K562 (cell line): ENCODE measurements around the gene CYSRT1. TPM values are rescaled to one million over a fixed set of nuclear protein-coding genes. Genes with fewer than 3 reads are reported as not detected.

Source experiments
- EGR1 ChIP-seq: fragments of 450-650 bp; conservative IDR thresholded peaks from 2 replicates; pipeline ENCODE4 v1.6.1; 2017; ENCODE audit warnings: mild to moderate bottlenecking
- EHMT2 ChIP-seq: fragments of 450-650 bp; IDR thresholded peaks from 2 replicates; pipeline ENCODE4 v1.6.1; 2018; ENCODE audit warnings: antibody characterized with exemption
- FOXA1 ChIP-seq: fragments of 450-650 bp; IDR thresholded peaks from 2 replicates; pipeline ENCODE4 v1.6.1; 2016; ENCODE audit warnings: mild to moderate bottlenecking, borderline replicate concordance
- GABPA ChIP-seq: fragments of 200-800 bp; sonication (Bioruptor generic); conservative IDR thresholded peaks from 2 replicates; pipeline ENCODE4 v1.6.1; 2016; ENCODE audit warnings: low read depth, missing genetic modification characterization, missing compliant biosample characterization
- HDAC1 ChIP-seq, 2 experiments: fragments of 450-650 bp; IDR thresholded peaks; 2 replicates each; pipeline ENCODE4 v1.6.1; 2016 to 2017; ENCODE audit warnings: inconsistent platforms in 1 of 2, mild to moderate bottlenecking in 1 of 2, moderate library complexity in 1 of 2
- HOXB6 ChIP-seq: fragments of 250-450 bp; sonication (Bioruptor Pico); IDR thresholded peaks from 2 replicates; pipeline ENCODE4 v1.5.1; 2022; ENCODE audit warnings: mild to moderate bottlenecking, borderline replicate concordance
- ID3 ChIP-seq, 2 experiments: fragments of 250-450 bp in 1 of 2; fragments of 450-650 bp in 1 of 2; sonication (Bioruptor Pico) in 1 of 2; IDR thresholded peaks; 2 replicates each; pipeline versions ENCODE4 v1.6.1 to v1.8.0; 2016 to 2021; ENCODE audit warnings: mild to moderate bottlenecking in 2 of 2, moderate library complexity in 2 of 2, missing compliant biosample characterization in 1 of 2, missing genetic modification characterization in 1 of 2
- SAFB2 ChIP-seq: fragments of 200-400 bp; formaldehyde crosslinking; IDR thresholded peaks from 2 replicates; pipeline ENCODE4 v1.6.1; 2018; ENCODE audit warnings: borderline replicate concordance, low read length, low read depth, moderate library complexity; ENCODE audit not compliant: severe bottlenecking
- SP2 ChIP-seq: IDR thresholded peaks from 2 replicates; pipeline ENCODE4 v1.6.1; 2011; ENCODE audit warnings: mild to moderate bottlenecking, low read depth, low read length, moderate library complexity; ENCODE audit not compliant: poor library complexity, severe bottlenecking; ENCODE audit errors: extremely low read depth
- THRB ChIP-seq: fragments of 450-650 bp; formaldehyde crosslinking; conservative IDR thresholded peaks from 2 replicates; pipeline ENCODE4 v1.4.0; 2022; ENCODE audit warnings: mild to moderate bottlenecking, missing genetic modification characterization
- TSC22D4 ChIP-seq: fragments of 450-650 bp; IDR thresholded peaks from 2 replicates; pipeline ENCODE4 v1.6.1; 2016; ENCODE audit warnings: missing genetic modification characterization, missing biosample characterization, control low read depth
- UBTF ChIP-seq, 2 experiments: IDR thresholded peaks; 2 replicates each; pipeline ENCODE4 v1.6.1; 2012; ENCODE audit warnings: improper control_type of control experiment in 2 of 2, low read depth in 2 of 2, low read length in 2 of 2, borderline replicate concordance in 1 of 2
- YBX1 ChIP-seq: fragments of 450-650 bp; IDR thresholded peaks from 2 replicates; pipeline ENCODE4 v1.7.1; 2016; ENCODE audit warnings: mild to moderate bottlenecking
- ZBTB1 ChIP-seq: sonication (generic); formaldehyde crosslinking; IDR thresholded peaks from 2 replicates; pipeline ENCODE4 v1.8.1; 2023; ENCODE audit warnings: missing genetic modification reagents, low read depth, mild to moderate bottlenecking, borderline replicate concordance
- ZNF282 ChIP-seq: sonication (generic); formaldehyde crosslinking; IDR thresholded peaks from 2 replicates; pipeline ENCODE4 v1.8.1; 2023; ENCODE audit warnings: missing genetic modification reagents
- ZNF76 ChIP-seq: fragments of 250-450 bp; sonication (Bioruptor Pico); IDR thresholded peaks from 2 replicates; pipeline ENCODE4 v1.4.0; 2020; ENCODE audit warnings: mild to moderate bottlenecking, moderate library complexity, borderline replicate concordance
- polyA plus RNA-seq, 8 experiments: library from polyadenylated mRNA; depleted of rRNA in 4 of 8; stranded (reverse) in 5 of 8; unstranded in 3 of 8; fragments of >200 nt; fragmentation: Nextera tagmentation in 2 of 8; fragmentation: Illumina TruSeq in 1 of 8; extraction: Ambion mirVana in 2 of 8; extraction: Trizol in 1 of 8; gene quantifications; 2 replicates each; pipeline versions ENCODE4 v1.2.1 to v1.2.3, GENCODE V29; 2011 to 2014; ENCODE audit warnings: inconsistent platforms in 1 of 8, missing spikeins in 1 of 8
- total RNA-seq, 7 experiments: library from RNA; depleted of rRNA in 6 of 7; stranded (reverse); fragments of >200 nt in 6 of 7; fragmentation: Illumina TruSeq in 2 of 7; extraction: Trizol in 2 of 7; gene quantifications; 2 replicates each; pipeline versions ENCODE4 v1.2.1 to v1.2.3, GENCODE V29; 2011 to 2021; ENCODE audit warnings: low replicate concordance in 1 of 7
- TF ChIP-seq, protein P1 (sequence below): fragments of 450-650 bp; formaldehyde crosslinking; IDR thresholded peaks from 2 replicates; pipeline ENCODE4 v1.4.0; 2020; ENCODE audit warnings: mild to moderate bottlenecking

The CYSRT1 gene
- total and polyA plus RNA-seq, 9 of the 15 experiments (the other 6 are each of a cell fraction or from before 2014, with no cell fraction given) = 0.04 to 1.4 (median 0.42) TPM; not detected in 3

DNA sequence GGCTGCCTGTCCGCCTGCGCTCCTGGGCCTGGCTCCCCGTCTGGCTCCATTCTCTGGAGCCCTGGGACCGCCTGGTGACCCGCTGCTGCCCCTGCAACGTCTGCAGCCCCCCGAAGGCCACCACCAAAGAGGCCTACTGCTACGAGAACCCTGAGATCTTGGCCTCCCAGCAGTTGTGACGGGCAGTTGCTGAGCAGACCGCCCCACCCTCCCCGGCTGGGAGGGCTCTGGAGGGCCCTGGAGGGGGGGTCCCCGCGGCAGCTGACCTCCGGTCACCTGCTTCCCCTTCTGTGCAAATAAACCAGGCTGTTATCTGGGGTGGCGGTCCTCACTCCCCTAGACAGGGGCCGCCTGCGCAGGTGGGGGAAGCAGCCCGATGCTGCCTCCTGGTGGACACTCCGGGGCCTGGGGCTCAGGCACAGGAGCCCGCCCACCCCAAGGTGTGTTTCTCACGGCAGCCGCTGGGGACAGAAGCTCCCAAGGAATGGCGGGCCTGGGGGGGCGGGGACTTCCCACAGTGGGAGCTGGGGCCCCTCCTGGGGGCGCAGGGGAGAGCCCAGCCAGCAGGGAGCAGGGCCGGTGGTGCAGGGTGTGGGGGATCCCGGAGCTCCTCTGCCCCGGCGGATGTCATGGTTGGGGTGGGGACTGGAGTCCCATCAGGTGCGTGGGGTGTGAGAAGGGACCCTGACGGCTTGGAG lies 11.4 kb downstream of the CYSRT1 start (continued):
- TF ChIP-seq THRB (CRISPR knock-in tag) = no peak
- TF ChIP-seq, protein P1, sequence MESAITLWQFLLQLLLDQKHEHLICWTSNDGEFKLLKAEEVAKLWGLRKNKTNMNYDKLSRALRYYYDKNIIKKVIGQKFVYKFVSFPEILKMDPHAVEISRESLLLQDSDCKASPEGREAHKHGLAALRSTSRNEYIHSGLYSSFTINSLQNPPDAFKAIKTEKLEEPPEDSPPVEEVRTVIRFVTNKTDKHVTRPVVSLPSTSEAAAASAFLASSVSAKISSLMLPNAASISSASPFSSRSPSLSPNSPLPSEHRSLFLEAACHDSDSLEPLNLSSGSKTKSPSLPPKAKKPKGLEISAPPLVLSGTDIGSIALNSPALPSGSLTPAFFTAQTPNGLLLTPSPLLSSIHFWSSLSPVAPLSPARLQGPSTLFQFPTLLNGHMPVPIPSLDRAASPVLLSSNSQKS (CRISPR knock-in tag) = no peak
- TF ChIP-seq ZNF282 (CRISPR knock-in tag) = no peak
- TF ChIP-seq GABPA (tag) = no peak
- TF ChIP-seq SP2 = no peak
- no peak for TF ChIP-seq EHMT2
- no peak for TF ChIP-seq ID3 (CRISPR knock-in tag; IDR thresholded peaks at IDR 0.05)
- TF ChIP-seq ID3 (tag; IDR thresholded peaks at IDR 0.05) = peak; percentile 84
- TF ChIP-seq HDAC1 (IDR thresholded peaks at IDR 0.05) = peak in 1 of 2 experiments; percentile 21; a peak in 1 of 4 replicates
- no peak for TF ChIP-seq ZBTB1 (CRISPR knock-in tag)
- no peak for TF ChIP-seq TSC22D4
- no peak for TF ChIP-seq UBTF (IDR thresholded peaks at IDR 0.05; ENCODE audit: borderline replicate concordance in 1 of 2, low read depth in 2 of 2, low read length in 2 of 2)
- TF ChIP-seq YBX1 = no peak
- TF ChIP-seq SAFB2 = no peak
- TF ChIP-seq FOXA1 = peak; percentile 61; the same call in 1 of the 2 replicates
- TF ChIP-seq EGR1 = peak; percentile 82
- no peak for TF ChIP-seq HOXB6 (CRISPR knock-in tag)
- no peak for TF ChIP-seq ZNF76 (CRISPR knock-in tag)
